ENCODE data around the gene PLTP.

- TF ChIP-seq CTCF (IDR thresholded peaks at IDR 0.05), result no peak
- TF ChIP-seq POLR2A (IDR thresholded peaks at IDR 0.05; ENCODE audit: low read depth), result no peak
- TF ChIP-seq POLR2AphosphoS5 (IDR thresholded peaks at IDR 0.05), result no peak
Observed at GRCh38 chr20:45894797-45895196, 17.2 kb downstream of the PLTP start.
